ENCODE measurements around the gene ASCC3. TPM values are rescaled to one million over a fixed set of nuclear protein-coding genes. Genes with fewer than 3 reads are reported as not detected.
"Not testable (repeated sequence)": the region's sequence is repeated elsewhere in the genome, so short reads cannot be mapped to it uniquely, and the experiment has no call there.

Gene ASCC3
- total and polyA plus RNA-seq, 12 donors: 3.9 to 22.9 (median 16.1) TPM

DNA sequence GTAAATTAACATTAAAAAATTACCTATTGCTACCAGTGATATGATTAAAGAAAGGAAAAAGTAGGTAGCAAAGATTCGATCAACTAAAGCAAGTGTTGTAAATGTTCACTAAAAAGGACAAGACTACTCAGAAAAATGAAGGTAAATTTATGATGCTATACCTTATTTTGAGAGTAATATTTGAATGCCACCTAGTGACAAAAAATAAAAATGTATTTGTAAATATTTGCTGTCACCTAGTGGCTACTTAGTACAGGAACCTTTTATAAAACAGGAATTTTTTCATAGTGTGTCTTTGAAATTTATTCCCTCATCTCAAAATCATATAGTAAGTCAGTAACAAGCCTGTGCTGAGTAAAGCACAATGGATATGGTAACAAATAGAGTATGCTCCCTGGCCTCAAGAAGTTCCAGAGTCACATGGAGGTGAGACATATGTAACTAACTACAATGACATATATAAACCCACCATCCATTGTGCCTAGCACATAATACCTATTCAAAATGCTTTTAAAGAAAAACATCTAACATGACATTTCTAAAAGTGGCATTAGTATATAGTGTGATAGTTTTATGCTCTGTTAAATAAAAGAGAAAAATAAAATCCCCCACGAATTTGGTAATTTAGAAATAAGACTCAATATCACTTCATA lies 223.3 kb downstream of the ASCC3 start:
- no peak overlapping the region for H3K4me3 ChIP-seq
- H3K9me3 ChIP-seq: no peaks in the 10 kb centered on the region
- no peak overlapping the region for H3K27ac ChIP-seq
- TF ChIP-seq, protein P1, sequence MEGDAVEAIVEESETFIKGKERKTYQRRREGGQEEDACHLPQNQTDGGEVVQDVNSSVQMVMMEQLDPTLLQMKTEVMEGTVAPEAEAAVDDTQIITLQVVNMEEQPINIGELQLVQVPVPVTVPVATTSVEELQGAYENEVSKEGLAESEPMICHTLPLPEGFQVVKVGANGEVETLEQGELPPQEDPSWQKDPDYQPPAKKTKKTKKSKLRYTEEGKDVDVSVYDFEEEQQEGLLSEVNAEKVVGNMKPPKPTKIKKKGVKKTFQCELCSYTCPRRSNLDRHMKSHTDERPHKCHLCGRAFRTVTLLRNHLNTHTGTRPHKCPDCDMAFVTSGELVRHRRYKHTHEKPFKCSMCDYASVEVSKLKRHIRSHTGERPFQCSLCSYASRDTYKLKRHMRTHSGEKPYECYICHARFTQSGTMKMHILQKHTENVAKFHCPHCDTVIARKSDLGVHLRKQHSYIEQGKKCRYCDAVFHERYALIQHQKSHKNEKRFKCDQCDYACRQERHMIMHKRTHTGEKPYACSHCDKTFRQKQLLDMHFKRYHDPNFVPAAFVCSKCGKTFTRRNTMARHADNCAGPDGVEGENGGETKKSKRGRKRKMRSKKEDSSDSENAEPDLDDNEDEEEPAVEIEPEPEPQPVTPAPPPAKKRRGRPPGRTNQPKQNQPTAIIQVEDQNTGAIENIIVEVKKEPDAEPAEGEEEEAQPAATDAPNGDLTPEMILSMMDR (IDR thresholded peaks at IDR 0.05): peak in 7 of 9 donors; percentile 18 to 55 (median 41)
- no peaks in the 10 kb centered on the region for H3K4me1 ChIP-seq
- H3K36me3 ChIP-seq: peaks cover 0 to 40% (median 0%) of the 10 kb centered on the region in 9 donors
- WGBS, 2 donors: 87 to 90% methylated on average over 2 of the region's 2 CpGs
- intact Hi-C loops (cut with DNase I): no loop called here
- ATAC-seq (no peak), DNase-seq (no peak)
- no peaks in the 10 kb centered on the region for H3K27me3 ChIP-seq

DNA sequence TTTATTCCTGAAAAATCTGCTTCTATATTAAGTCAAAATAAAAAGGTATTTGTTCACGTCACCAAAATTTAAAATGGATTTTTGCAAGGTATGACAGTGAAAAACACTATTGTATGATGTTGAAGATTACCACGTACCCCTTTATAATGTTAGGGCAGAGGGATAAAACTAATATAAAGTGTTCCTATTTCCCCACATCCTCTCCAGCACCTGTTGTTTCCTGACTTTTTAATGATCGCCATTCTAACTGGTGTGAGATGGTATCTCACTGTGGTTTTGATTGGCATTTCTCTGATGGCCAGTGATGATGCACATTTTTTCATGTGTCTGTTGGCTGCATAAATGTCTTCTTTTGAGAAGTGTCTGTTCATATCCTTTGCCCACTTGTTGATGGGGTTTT lies 240.0 kb downstream of the ASCC3 start:
- H3K27ac ChIP-seq; ATAC-seq; intact Hi-C loops (cut with DNase I); H3K27me3 ChIP-seq; H3K4me1 ChIP-seq; DNase-seq; H3K4me3 ChIP-seq; H3K9me3 ChIP-seq: not testable (repeated sequence)
- H3K36me3 ChIP-seq: peaks cover 0 to 97% (median 36%) of the 10 kb centered on the region in 9 donors
- WGBS, 2 donors: 98 to 99% methylated on average over 3 of the region's 3 CpGs

DNA sequence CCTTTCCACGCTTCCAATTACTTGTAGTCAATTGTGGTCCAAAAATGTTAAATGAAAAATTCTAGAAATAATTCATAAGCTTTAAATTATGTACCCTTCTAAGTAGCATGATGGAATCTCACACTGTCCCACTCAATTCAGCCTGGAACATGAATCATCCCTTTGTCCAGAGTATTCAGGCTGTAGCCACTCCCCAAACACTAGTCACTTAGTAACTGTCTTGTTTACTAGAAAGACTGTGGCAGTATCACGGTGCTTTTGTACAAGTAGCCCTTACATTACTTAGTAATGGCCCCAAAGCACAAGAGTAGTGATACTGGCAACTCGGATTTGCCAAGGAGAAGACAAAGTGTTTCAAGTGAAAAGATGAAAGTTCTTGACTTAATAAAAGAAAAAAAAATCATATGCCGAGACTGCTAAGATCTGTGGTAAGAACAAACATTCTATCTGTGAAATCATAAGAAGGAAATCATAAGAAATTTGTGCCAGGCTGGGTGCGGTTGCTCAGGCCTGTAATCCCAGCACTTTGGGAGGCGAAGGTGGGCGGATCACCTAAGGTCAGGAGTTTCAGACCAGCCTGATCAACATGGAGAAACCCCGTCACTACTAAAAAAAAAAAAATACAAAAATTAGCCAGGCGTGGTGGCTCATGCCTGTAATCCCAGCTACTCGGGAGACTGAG lies 247.9 kb downstream of the ASCC3 start:
- no peaks in the 10 kb centered on the region for H3K4me1 ChIP-seq
- no peaks in the 10 kb centered on the region for H3K9me3 ChIP-seq
- no peaks in the 10 kb centered on the region for H3K27me3 ChIP-seq
- TF ChIP-seq, protein P1 (IDR thresholded peaks at IDR 0.05): no peak
- intact Hi-C loops (cut with DNase I): no loop called here
- H3K36me3 ChIP-seq: peaks cover 0 to 52% (median 23%) of the 10 kb centered on the region in 9 donors
- no peak overlapping the region for H3K4me3 ChIP-seq
- 81 to 83% methylated on average over 10 of the region's 10 CpGs for whole genome bisulfite sequencing, 2 donors
- ATAC-seq: peak in 2 of 8 donors; percentile 42 to 62
- no peak overlapping the region for H3K27ac ChIP-seq
- DNase-seq: no peak

DNA sequence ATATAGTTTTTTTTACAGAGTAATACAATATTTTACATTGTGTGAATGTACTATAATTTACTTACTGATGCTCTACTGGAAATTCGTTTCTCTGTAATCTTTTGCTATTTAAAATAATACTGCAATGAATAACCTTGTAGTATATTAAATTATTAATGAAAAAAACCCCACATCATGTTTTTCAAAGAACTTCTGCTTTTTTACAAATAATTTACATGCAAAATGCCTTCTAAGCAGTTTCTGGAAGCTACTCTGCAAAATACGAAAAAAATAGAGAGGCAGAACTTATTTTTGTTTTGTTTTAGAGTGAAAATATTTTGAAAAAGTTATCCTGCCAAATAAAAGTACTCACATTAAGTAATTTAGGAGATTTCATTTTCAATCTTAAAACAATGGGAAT lies 250.6 kb downstream of the ASCC3 start:
- Histone ChIP-seq H3K4me1 (no peaks in the 10 kb centered on the region), H3K27ac (no peak overlapping the region), H3K36me3 (peaks cover 0 to 54% (median 10%) of the 10 kb centered on the region in 9 donors), H3K27me3 (no peaks in the 10 kb centered on the region), H3K4me3 (no peak overlapping the region), H3K9me3 (no peaks in the 10 kb centered on the region)
- ATAC-seq (no peak), DNase-seq (no peak)
- intact Hi-C loops (cut with DNase I): no loop called here
- WGBS, 2 donors: 85% methylated on average over 2 of the region's 2 CpGs
- TF ChIP-seq, protein P1 (IDR thresholded peaks at IDR 0.05): no peak
